ENCODE measurements around the gene ELOVL1.

ELOVL1 gene

GRCh38 chr1:43351421-43352350, 16.1 kb downstream of the ELOVL1 start:
- Histone ChIP-seq H3K27me3 (ENCODE audit: control insufficient read depth in 1 of 2, insufficient read depth in 1 of 2, low read length in 2 of 2) (no peaks in the 10 kb centered on the region), H2AFZ (ENCODE audit: low read depth, low read length) (no peak overlapping the region), H3K23ac (ENCODE audit: low read length in 2 of 2) (no peak overlapping the region), H3K4me3 (ENCODE audit: insufficient read depth in 1 of 2, low read depth in 1 of 2, low read length in 2 of 2) (no peak overlapping the region), H3K4me2 (ENCODE audit: low read length, poor library complexity, severe bottlenecking) (no peak overlapping the region), H2BK5ac (ENCODE audit: low read depth, low read length, poor library complexity, severe bottlenecking) (no peak overlapping the region), H3K18ac (ENCODE audit: low read depth in 1 of 2, low read length in 2 of 2) (no peak overlapping the region), H3K4me1 (ENCODE audit: control insufficient read depth, insufficient read depth, low read depth, low read length) (peaks cover 16% of the 10 kb centered on the region), H2BK12ac (ENCODE audit: low read length in 2 of 2) (no peak overlapping the region), H3K9ac (ENCODE audit: low read length) (no peak overlapping the region), H3K9me3 (ENCODE audit: control insufficient read depth, low read length) (no peaks in the 10 kb centered on the region), H3K27ac (ENCODE audit: low read length, poor library complexity, severe bottlenecking) (no peak overlapping the region), H2AK5ac (ENCODE audit: low read length, severe bottlenecking) (no peak overlapping the region), H3K4ac (ENCODE audit: low read depth in 1 of 2, low read length in 2 of 2) (no peak overlapping the region), H3K36me3 (ENCODE audit: control insufficient read depth in 1 of 2, insufficient read depth in 2 of 2, low read depth in 1 of 2, low read length in 2 of 2) (no peaks in the 10 kb centered on the region), H3K79me1 (replicated peaks; ENCODE audit: low read length, poor library complexity, severe bottlenecking) (no peaks in the 10 kb centered on the region), H4K8ac (ENCODE audit: low read length) (no peak overlapping the region), H2BK120ac (ENCODE audit: low read depth, low read length) (no peak overlapping the region), H2BK15ac (ENCODE audit: low read depth, poor library complexity, severe bottlenecking) (no peak overlapping the region), H3K14ac (ENCODE audit: low read length in 2 of 2) (peak overlapping the region in 1 of 2 experiments; percentile 11), H4K91ac (ENCODE audit: low read length) (peak overlapping the region; percentile 62)
- 96% methylated on average over 9 of the region's 10 CpGs for WGBS
- no peak for DNase-seq

DNA sequence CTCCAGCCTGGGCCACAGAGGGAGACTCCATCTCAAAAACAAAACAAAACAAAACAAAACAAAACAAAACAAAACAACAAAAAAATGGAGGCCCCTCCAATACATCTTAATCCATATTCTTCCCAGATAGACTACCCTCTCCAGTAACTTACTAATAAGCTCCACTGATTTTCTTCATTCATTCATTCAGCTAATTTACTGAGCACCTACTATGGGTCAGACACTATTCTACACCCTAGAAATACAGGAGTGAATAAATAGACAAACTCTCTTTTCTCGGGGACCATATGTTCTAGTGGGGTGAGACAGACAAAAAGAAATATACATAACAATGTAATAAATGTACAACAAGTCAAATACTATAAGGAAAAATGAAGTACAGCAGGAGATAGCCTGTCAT, 16.8 kb downstream of the ELOVL1 start:
- H3K36me3 ChIP-seq (ENCODE audit: control insufficient read depth in 1 of 2, insufficient read depth in 2 of 2, low read depth in 1 of 2, low read length in 2 of 2), result no peaks in the 10 kb centered on the region
- H4K8ac ChIP-seq (ENCODE audit: low read length), result no peak overlapping the region
- no peaks in the 10 kb centered on the region for H3K79me1 ChIP-seq (replicated peaks; ENCODE audit: low read length, poor library complexity, severe bottlenecking)
- no peak overlapping the region for H3K4ac ChIP-seq (ENCODE audit: low read depth in 1 of 2, low read length in 2 of 2)
- H2BK15ac ChIP-seq (ENCODE audit: low read depth, poor library complexity, severe bottlenecking), result no peak overlapping the region
- no peak overlapping the region for H2BK5ac ChIP-seq (ENCODE audit: low read depth, low read length, poor library complexity, severe bottlenecking)
- H2AK5ac ChIP-seq (ENCODE audit: low read length, severe bottlenecking), result no peak overlapping the region
- H3K9me3 ChIP-seq (ENCODE audit: control insufficient read depth, low read length), result no peaks in the 10 kb centered on the region
- H3K27me3 ChIP-seq (ENCODE audit: control insufficient read depth in 1 of 2, insufficient read depth in 1 of 2, low read length in 2 of 2), result no peaks in the 10 kb centered on the region
- whole genome bisulfite sequencing, result no CpG with 5 or more reads among the region's 1 CpG
- no peak overlapping the region for H2AFZ ChIP-seq (ENCODE audit: low read depth, low read length)
- peaks cover 16% of the 10 kb centered on the region for H3K4me1 ChIP-seq (ENCODE audit: control insufficient read depth, insufficient read depth, low read depth, low read length)
- H3K14ac ChIP-seq (ENCODE audit: low read length in 2 of 2), result no peak overlapping the region
- no peak overlapping the region for H3K4me3 ChIP-seq (ENCODE audit: insufficient read depth in 1 of 2, low read depth in 1 of 2, low read length in 2 of 2)
- no peak overlapping the region for H4K91ac ChIP-seq (ENCODE audit: low read length)
- no peak overlapping the region for H3K27ac ChIP-seq (ENCODE audit: low read length, poor library complexity, severe bottlenecking)
- H3K4me2 ChIP-seq (ENCODE audit: low read length, poor library complexity, severe bottlenecking), result no peak overlapping the region
- no peak overlapping the region for H2BK120ac ChIP-seq (ENCODE audit: low read depth, low read length)
- no peak overlapping the region for H3K9ac ChIP-seq (ENCODE audit: low read length)
- no peak overlapping the region for H2BK12ac ChIP-seq (ENCODE audit: low read length in 2 of 2)
- no peak for DNase-seq
- H3K23ac ChIP-seq (ENCODE audit: low read length in 2 of 2), result no peak overlapping the region
- no peak overlapping the region for H3K18ac ChIP-seq (ENCODE audit: low read depth in 1 of 2, low read length in 2 of 2)

GRCh38 chr1:43349594-43350306, 18.1 kb downstream of the ELOVL1 start:
- Histone ChIP-seq H3K36me3 (ENCODE audit: control insufficient read depth in 1 of 2, insufficient read depth in 2 of 2, low read depth in 1 of 2, low read length in 2 of 2) (no peaks in the 10 kb centered on the region), H3K14ac (ENCODE audit: low read length in 2 of 2) (peak overlapping the region in 1 of 2 experiments; percentile 61), H2BK120ac (ENCODE audit: low read depth, low read length) (no peak overlapping the region), H3K4me3 (ENCODE audit: insufficient read depth in 1 of 2, low read depth in 1 of 2, low read length in 2 of 2) (peak overlapping the region; percentile 68 to 78), H3K4me1 (ENCODE audit: control insufficient read depth, insufficient read depth, low read depth, low read length) (peaks cover 16% of the 10 kb centered on the region), H4K8ac (ENCODE audit: low read length) (peak overlapping the region; percentile 91), H2AK5ac (ENCODE audit: low read length, severe bottlenecking) (peak overlapping the region; percentile 17), H2AFZ (ENCODE audit: low read depth, low read length) (peak overlapping the region; percentile 85), H2BK12ac (ENCODE audit: low read length in 2 of 2) (peak overlapping the region in 1 of 2 experiments; percentile 51), H2BK5ac (ENCODE audit: low read depth, low read length, poor library complexity, severe bottlenecking) (peak overlapping the region; percentile 5), H3K27ac (ENCODE audit: low read length, poor library complexity, severe bottlenecking) (peak overlapping the region; percentile 90), H3K4ac (ENCODE audit: low read depth in 1 of 2, low read length in 2 of 2) (peak overlapping the region; percentile 80 to 85), H4K91ac (ENCODE audit: low read length) (peak overlapping the region; percentile 73), H3K9ac (ENCODE audit: low read length) (peak overlapping the region; percentile 74), H2BK15ac (ENCODE audit: low read depth, poor library complexity, severe bottlenecking) (peak overlapping the region; percentile 86), H3K4me2 (ENCODE audit: low read length, poor library complexity, severe bottlenecking) (peak overlapping the region; percentile 73), H3K23ac (ENCODE audit: low read length in 2 of 2) (peak overlapping the region in 1 of 2 experiments; percentile 66), H3K27me3 (ENCODE audit: control insufficient read depth in 1 of 2, insufficient read depth in 1 of 2, low read length in 2 of 2) (no peaks in the 10 kb centered on the region), H3K79me1 (replicated peaks; ENCODE audit: low read length, poor library complexity, severe bottlenecking) (no peaks in the 10 kb centered on the region), H3K18ac (ENCODE audit: low read depth in 1 of 2, low read length in 2 of 2) (peak overlapping the region; percentile 77 to 97), H3K9me3 (ENCODE audit: control insufficient read depth, low read length) (no peaks in the 10 kb centered on the region)
- 24% methylated on average over 10 of the region's 11 CpGs for WGBS
- DNase-seq, result peak; percentile 58

Measured in mesenchymal stem cell (in vitro differentiated cells and primary cell).